Measurements from ENCODE around the gene MS4A8. TPM values are rescaled to one million over a fixed set of nuclear protein-coding genes. Genes with fewer than 3 reads are reported as not detected.

Gene MS4A8
- total RNA-seq, 6 donors from 2014 or later, result 3.7 to 82.9 (median 15.5) TPM; not detected in 1

GRCh38 chr11:60744114-60744513 lies 44.7 kb downstream of the MS4A8 start:
- WGBS, 2 donors, result 90 to 92% methylated on average over 5 of the region's 5 CpGs
- no peak overlapping the region for H3K4me3 ChIP-seq
- no peaks in the 10 kb centered on the region for H3K36me3 ChIP-seq
- peaks cover 0 to 4% (median 0%) of the 10 kb centered on the region in 4 donors for H3K9me3 ChIP-seq
- no peak for DNase-seq
- ATAC-seq (ENCODE audit: low FRiP score in 2 of 2), result no peak
- TF ChIP-seq POLR2A (IDR thresholded peaks at IDR 0.05) (no peak), EP300 (IDR thresholded peaks at IDR 0.05) (no peak), POLR2AphosphoS5 (IDR thresholded peaks at IDR 0.05) (no peak), CTCF (IDR thresholded peaks at IDR 0.05) (no peak)
- H3K4me1 ChIP-seq, result no peaks in the 10 kb centered on the region
- H3K27ac ChIP-seq, result no peak overlapping the region
- no peaks in the 10 kb centered on the region for H3K27me3 ChIP-seq

- Histone ChIP-seq H3K9me3 (no peaks in the 10 kb centered on the region), H3K4me1 (no peaks in the 10 kb centered on the region), H3K4me3 (no peak overlapping the region), H3K27me3 (no peaks in the 10 kb centered on the region), H3K27ac (no peak overlapping the region), H3K36me3 (no peaks in the 10 kb centered on the region)
- ATAC-seq (ENCODE audit: low FRiP score in 2 of 2) (peak in 1 of 2 donors; percentile 21), DNase-seq (no peak)
- 92 to 96% methylated on average over 14 of the region's 14 CpGs for WGBS, 2 donors
- TF ChIP-seq EP300 (IDR thresholded peaks at IDR 0.05), result no peak
- no peak for TF ChIP-seq CTCF (IDR thresholded peaks at IDR 0.05)
- TF ChIP-seq POLR2AphosphoS5 (IDR thresholded peaks at IDR 0.05), result no peak
- TF ChIP-seq POLR2A (IDR thresholded peaks at IDR 0.05), result no peak
Measured at GRCh38 chr11:60747359-60747873, 48.0 kb downstream of the MS4A8 start.

DNA sequence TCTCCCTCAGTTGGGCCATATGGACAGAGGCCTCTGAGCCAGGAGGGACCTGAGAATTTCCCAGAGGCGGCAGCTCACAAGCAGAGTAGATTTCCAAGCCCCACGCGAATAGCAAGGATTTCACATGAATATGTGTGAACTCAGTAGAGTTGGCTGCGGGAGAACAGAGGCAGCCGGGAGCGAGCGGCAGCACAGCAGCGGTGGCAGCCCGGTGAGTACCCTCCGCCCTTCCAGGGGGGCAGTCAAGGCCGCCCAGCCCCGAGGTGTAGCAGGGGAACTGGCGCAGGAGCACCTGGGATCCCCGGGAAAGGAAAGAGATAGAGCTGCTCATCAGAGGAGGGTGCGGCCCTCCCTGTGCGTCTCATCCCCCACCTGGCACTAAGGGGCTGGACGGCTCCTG lies 48.8 kb downstream of the MS4A8 start:
- Histone ChIP-seq H3K27me3 (no peaks in the 10 kb centered on the region), H3K9me3 (no peaks in the 10 kb centered on the region), H3K27ac (no peak overlapping the region), H3K4me1 (no peaks in the 10 kb centered on the region), H3K4me3 (no peak overlapping the region), H3K36me3 (no peaks in the 10 kb centered on the region)
- WGBS, 2 donors, result 89 to 90% methylated on average over 16 to 17 of the region's 17 CpGs
- ATAC-seq (ENCODE audit: low FRiP score in 2 of 2), result no peak
- TF ChIP-seq POLR2AphosphoS5 (IDR thresholded peaks at IDR 0.05) (no peak), EP300 (IDR thresholded peaks at IDR 0.05) (no peak), CTCF (IDR thresholded peaks at IDR 0.05) (no peak), POLR2A (IDR thresholded peaks at IDR 0.05) (no peak)
- DNase-seq, result peak in 1 of 2 donors; percentile 52

DNA sequence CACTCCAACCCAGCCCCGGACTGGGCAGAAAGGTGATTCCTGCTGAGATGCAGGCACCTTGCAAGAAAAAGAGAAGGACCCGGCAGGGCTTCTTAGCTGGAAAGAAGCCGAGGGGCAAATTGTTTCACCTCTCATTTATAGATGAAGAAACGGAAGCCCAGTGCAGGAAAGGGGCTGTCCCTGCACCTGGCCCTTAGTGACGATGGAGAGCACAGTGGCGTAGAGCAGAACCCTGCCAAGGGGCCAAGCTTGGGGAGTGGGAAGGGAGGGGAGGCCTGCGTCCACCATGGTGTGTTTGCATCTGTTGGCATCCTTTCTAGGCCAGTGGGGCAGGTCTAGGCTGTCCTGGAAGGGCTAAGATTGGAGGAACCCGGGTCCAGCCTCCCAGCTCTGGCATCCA lies 49.4 kb downstream of the MS4A8 start:
- no peaks in the 10 kb centered on the region for H3K36me3 ChIP-seq
- TF ChIP-seq POLR2A (IDR thresholded peaks at IDR 0.05) (no peak), POLR2AphosphoS5 (IDR thresholded peaks at IDR 0.05) (no peak), EP300 (IDR thresholded peaks at IDR 0.05) (no peak), CTCF (IDR thresholded peaks at IDR 0.05) (no peak)
- ATAC-seq (ENCODE audit: low FRiP score in 2 of 2), result no peak
- WGBS, 2 donors, result 78 to 81% methylated on average over 6 to 8 of the region's 8 CpGs
- H3K27ac ChIP-seq, result no peak overlapping the region
- no peak overlapping the region for H3K4me3 ChIP-seq
- H3K27me3 ChIP-seq, result no peaks in the 10 kb centered on the region
- H3K9me3 ChIP-seq, result no peaks in the 10 kb centered on the region
- no peak for DNase-seq
- H3K4me1 ChIP-seq, result no peaks in the 10 kb centered on the region

GRCh38 chr11:60750911-60751310 lies 51.5 kb downstream of the MS4A8 start:
- Histone ChIP-seq H3K4me1 (peaks cover 0 to 3% (median 0%) of the 10 kb centered on the region in 4 donors), H3K4me3 (no peak overlapping the region), H3K36me3 (no peaks in the 10 kb centered on the region), H3K27me3 (no peaks in the 10 kb centered on the region), H3K27ac (no peak overlapping the region), H3K9me3 (no peaks in the 10 kb centered on the region)
- ATAC-seq (ENCODE audit: low FRiP score in 2 of 2) (no peak), DNase-seq (no peak)
- TF ChIP-seq POLR2A (IDR thresholded peaks at IDR 0.05) (no peak), CTCF (IDR thresholded peaks at IDR 0.05) (no peak), EP300 (IDR thresholded peaks at IDR 0.05) (no peak), POLR2AphosphoS5 (IDR thresholded peaks at IDR 0.05) (no peak)
- WGBS, 2 donors, result 64 to 68% methylated on average over 3 of the region's 3 CpGs
